K562 (cell line): ENCODE data around the gene NTRK3. TPM values are rescaled to one million over a fixed set of nuclear protein-coding genes. Genes with fewer than 3 reads are reported as not detected.

ENCODE experiments used
- ATAC-seq: fragments of 200-7000 bp; cut with Tn5 transposase; 3 replicates; pipeline ENCODE4 v1.9.1; 2020; ENCODE audit warnings: moderate library complexity
- BruUV-seq: library from RNA; stranded (reverse); fragments of 400-500 nt; replicated peaks from 2 replicates; lab custom pipeline; 2021; lab: Mats Ljungman, UMichigan
- CTCF ChIA-PET: fragments of 300-600 bp; formaldehyde crosslinking; extraction: SDS; loops from one replicate; lab custom pipeline; 2021; ENCODE audit warnings: low intra/inter-chr PET ratio; lab: Yijun Ruan, JAX
- POLR2A ChIA-PET: fragments of 300-600, 350-650 bp; sonication (Branson Sonifier 250); formaldehyde crosslinking; extraction: SDS; loops from one replicate; lab custom pipeline; 2021; ENCODE audit warnings: antibody characterized with exemption, inconsistent platforms; lab: Yijun Ruan, JAX
- DNase-seq, 4 experiments: peaks; one replicate each; pipeline versions ENCODE4 v3.0.0 to v3.0.0-alpha.2; 2011 to 2018; ENCODE audit warnings: low spot score in 3 of 4, mixed read lengths in 3 of 4; ENCODE audit errors: extremely low read depth in 1 of 4
- FAIRE-seq: peaks from 2 replicates; lab custom pipeline; 2011; peaks lifted over from hg19 to GRCh38; lab: Jason Lieb, UNC
- H2AFZ ChIP-seq: 2 replicates; pipeline ENCODE4 v1.6.0; 2011; ENCODE audit warnings: low read depth, low read length, control low read depth, inconsistent platforms
- H3K27ac ChIP-seq: fragments of 200-600 bp; 3 replicates; pipeline ENCODE4 v1.8.0; 2011; ENCODE audit warnings: low read depth, mild to moderate bottlenecking, control low read depth, inconsistent platforms, low read length, moderate library complexity, mixed read lengths; ENCODE audit errors: extremely low read depth
- H3K27me3 ChIP-seq, 2 experiments: fragments of 300-600 bp in 1 of 2; 2 replicates in 1 of 2; 3 replicates in 1 of 2; pipeline versions ENCODE4 v1.6.0 to v1.8.0; 2011; ENCODE audit warnings: inconsistent platforms in 2 of 2, low read length in 2 of 2, mild to moderate bottlenecking in 1 of 2, mixed read lengths in 1 of 2, moderate library complexity in 1 of 2; ENCODE audit not compliant: control insufficient read depth in 2 of 2, insufficient read depth in 2 of 2
- H3K36me3 ChIP-seq: fragments of 300-600 bp; 3 replicates; pipeline ENCODE4 v1.8.0; 2011; ENCODE audit warnings: mild to moderate bottlenecking, low read length, inconsistent platforms; ENCODE audit not compliant: control insufficient read depth, insufficient read depth
- H3K4me1 ChIP-seq, 2 experiments: fragments of 200-600 bp in 1 of 2; replicated peaks in 1 of 2; 2 replicates in 1 of 2; 3 replicates in 1 of 2; pipeline versions ENCODE4 v1.5.1 to v1.8.0; 2011; ENCODE audit warnings: inconsistent platforms in 2 of 2, low read length in 2 of 2, mild to moderate bottlenecking in 1 of 2, mixed read lengths in 1 of 2, moderate library complexity in 1 of 2; ENCODE audit not compliant: control insufficient read depth in 2 of 2, insufficient read depth in 2 of 2
- H3K4me2 ChIP-seq: 2 replicates; pipeline ENCODE4 v1.6.1; 2011; ENCODE audit warnings: low read length, control low read depth, inconsistent platforms, mixed read lengths; ENCODE audit not compliant: insufficient read depth
- H3K4me3 ChIP-seq: fragments of 200-600 bp; sonication (generic), shearing (Covaris generic); 2 replicates; pipeline ENCODE4 v1.5.1; 2016; ENCODE audit warnings: control low read depth, inconsistent platforms
- H3K79me2 ChIP-seq: fragments of 200-600 bp; 3 replicates; pipeline ENCODE4 v1.8.0; 2011; ENCODE audit warnings: low read length, inconsistent platforms; ENCODE audit not compliant: control insufficient read depth, insufficient read depth
- H3K9ac ChIP-seq, 2 experiments: 2 replicates each; pipeline versions ENCODE4 v1.6.0 to v1.6.1; 2011; ENCODE audit warnings: low read depth in 2 of 2, low read length in 2 of 2, control low read depth in 1 of 2, inconsistent platforms in 1 of 2, mild to moderate bottlenecking in 1 of 2, mixed read lengths in 1 of 2; ENCODE audit not compliant: insufficient read depth in 1 of 2
- H3K9me1 ChIP-seq: one replicate; pipeline ENCODE4 v1.6.0; 2011; ENCODE audit warnings: inconsistent platforms, mild to moderate bottlenecking, low read length, moderate library complexity; ENCODE audit not compliant: control insufficient read depth, insufficient read depth
- H3K9me3 ChIP-seq: replicated peaks from 2 replicates; pipeline ENCODE4 v1.5.1; 2011; ENCODE audit warnings: low read depth, low read length, inconsistent platforms; ENCODE audit not compliant: control insufficient read depth, insufficient read depth
- H4K20me1 ChIP-seq: replicated peaks from 2 replicates; pipeline ENCODE4 v1.6.1; 2011; ENCODE audit warnings: low read length, inconsistent platforms, mixed read lengths; ENCODE audit not compliant: control insufficient read depth, insufficient read depth
- ETV5 ChIP-seq: sonication (generic); formaldehyde crosslinking; IDR thresholded peaks from 2 replicates; pipeline ENCODE4 v1.4.0; 2020; ENCODE audit warnings: low read depth, mild to moderate bottlenecking, missing genetic modification reagents
- HDAC6 ChIP-seq: IDR thresholded peaks from 2 replicates; pipeline ENCODE4 v1.6.1; 2012; ENCODE audit warnings: low read depth, mild to moderate bottlenecking, control low read depth, inconsistent platforms, low read length, moderate library complexity
- HMBOX1 ChIP-seq: sonication (generic); IDR thresholded peaks from 2 replicates; pipeline ENCODE4 v1.6.1; 2016
- HNRNPH1 ChIP-seq: fragments of 200-400 bp; formaldehyde crosslinking; optimal IDR thresholded peaks from 2 replicates; pipeline ENCODE3; 2017; ENCODE audit warnings: low read depth, mild to moderate bottlenecking, low read length, moderate library complexity
- KDM1A ChIP-seq, 2 experiments: fragments of 450-650 bp; IDR thresholded peaks; 2 replicates each; pipeline ENCODE4 v1.6.1; 2016; ENCODE audit warnings: mild to moderate bottlenecking in 2 of 2
- KHSRP ChIP-seq: fragments of 450-650 bp; IDR thresholded peaks from 2 replicates; pipeline ENCODE4 v1.6.1; 2017
- KLF6 ChIP-seq: fragments of 250-450 bp; sonication (Bioruptor Pico); IDR thresholded peaks from 2 replicates; pipeline ENCODE4 v1.4.0; 2020; ENCODE audit warnings: mild to moderate bottlenecking, moderate library complexity, borderline replicate concordance
- NFIC ChIP-seq: fragments of 450-650 bp; IDR thresholded peaks from 2 replicates; pipeline ENCODE4 v1.6.1; 2017; ENCODE audit warnings: mild to moderate bottlenecking, inconsistent platforms
- NKRF ChIP-seq: fragments of 450-650 bp; IDR thresholded peaks from 2 replicates; pipeline ENCODE4 v1.6.1; 2016; ENCODE audit warnings: borderline replicate concordance
- NR3C1 ChIP-seq: sonication (generic); formaldehyde crosslinking; IDR thresholded peaks from 2 replicates; pipeline ENCODE4 v1.8.1; 2022; ENCODE audit warnings: missing genetic modification reagents
- XRCC5 ChIP-seq: fragments of 200-400 bp; formaldehyde crosslinking; IDR thresholded peaks from 2 replicates; pipeline ENCODE4 v1.6.1; 2017; ENCODE audit warnings: low read depth, mild to moderate bottlenecking, low read length
- YBX1 ChIP-seq: fragments of 450-650 bp; IDR thresholded peaks from 2 replicates; pipeline ENCODE4 v1.7.1; 2016; ENCODE audit warnings: mild to moderate bottlenecking
- ZNF134 ChIP-seq: fragments of 250-450 bp; sonication (Bioruptor Pico); conservative IDR thresholded peaks from 2 replicates; pipeline ENCODE4 v1.4.0; 2020
- ZNF232 ChIP-seq: sonication (generic); formaldehyde crosslinking; IDR thresholded peaks from 2 replicates; pipeline ENCODE4 v1.8.0; 2022; ENCODE audit warnings: mild to moderate bottlenecking, missing genetic modification reagents
- ZNF408 ChIP-seq: fragments of 250-450 bp; sonication (Bioruptor Pico); IDR thresholded peaks from 2 replicates; pipeline ENCODE4 v1.4.0; 2020; ENCODE audit warnings: low read depth, mild to moderate bottlenecking, moderate library complexity
- ZNF436 ChIP-seq: fragments of 250-450, 450-650 bp; sonication (Bioruptor Pico); formaldehyde crosslinking; IDR thresholded peaks from 2 replicates; pipeline ENCODE4 v1.7.0; 2020; ENCODE audit warnings: mild to moderate bottlenecking
- ZNF561 ChIP-seq: fragments of 450-650 bp; formaldehyde crosslinking; conservative IDR thresholded peaks from 2 replicates; pipeline ENCODE4 v1.4.0; 2020; ENCODE audit warnings: mild to moderate bottlenecking, moderate library complexity
- ZNF584 ChIP-seq: fragments of 200-800 bp; sonication (Bioruptor generic); IDR thresholded peaks from 2 replicates; pipeline ENCODE4 v1.6.1; 2016; ENCODE audit warnings: low read depth, mild to moderate bottlenecking, missing genetic modification characterization, missing compliant biosample characterization
- ZNF707 ChIP-seq: fragments of 250-450 bp; sonication (Bioruptor Pico); conservative IDR thresholded peaks from 2 replicates; pipeline ENCODE4 v1.8.0; 2022; ENCODE audit warnings: inconsistent platforms, mild to moderate bottlenecking, moderate library complexity
- WGBS: fragments of 100-300 bp; shearing (Covaris generic); methylation state at CpG from one replicate; pipeline ENCODE4 v1.1.6; 2016; ENCODE audit warnings: low coverage, mixed read lengths; ENCODE audit not compliant: insufficient coverage; ENCODE audit errors: missing lambda C conversion rate; 5-methylcytosine and 5-hydroxymethylcytosine counted together
- in situ Hi-C: fragments of 300-500 bp; cut with MboI; formaldehyde crosslinking; loops from 4 replicates; pipeline ENCODE4 v1.15.0; 2018; ENCODE audit warnings: inconsistent platforms, mixed read lengths
- intact Hi-C: fragments of 100-400 bp; cut with micrococcal nuclease; formaldehyde crosslinking; loops from 2 replicates; pipeline ENCODE4 v1.14.2; 2022
- polyA plus RNA-seq, 8 experiments: library from polyadenylated mRNA; depleted of rRNA in 4 of 8; stranded (reverse) in 5 of 8; unstranded in 3 of 8; fragments of >200 nt; fragmentation: Nextera tagmentation in 2 of 8; fragmentation: Illumina TruSeq in 1 of 8; extraction: Ambion mirVana in 2 of 8; extraction: Trizol in 1 of 8; gene quantifications; 2 replicates each; pipeline versions ENCODE4 v1.2.1 to v1.2.3, GENCODE V29; 2011 to 2014; ENCODE audit warnings: inconsistent platforms in 1 of 8, missing spikeins in 1 of 8
- total RNA-seq, 7 experiments: library from RNA; depleted of rRNA in 6 of 7; stranded (reverse); fragments of >200 nt in 6 of 7; fragmentation: Illumina TruSeq in 2 of 7; extraction: Trizol in 2 of 7; gene quantifications; 2 replicates each; pipeline versions ENCODE4 v1.2.1 to v1.2.3, GENCODE V29; 2011 to 2021; ENCODE audit warnings: low replicate concordance in 1 of 7

Gene NTRK3
- total and polyA plus RNA-seq, 9 of the 15 experiments (the other 6 are each of a cell fraction or from before 2014, with no cell fraction given): 0.11 to 0.13 TPM; not detected in 7

- Histone ChIP-seq H4K20me1 (no peaks in the 10 kb centered on the region), H3K79me2 (no peaks in the 10 kb centered on the region), H3K9me3 (no peaks in the 10 kb centered on the region), H3K9me1 (no peaks in the 10 kb centered on the region), H3K36me3 (no peaks in the 10 kb centered on the region), H3K4me2 (no peak overlapping the region), H3K27me3 (peaks cover 0 to 4% of the 10 kb centered on the region in 2 experiments; a peak in 3 of 5 replicates), H3K9ac (no peak overlapping the region), H2AFZ (no peak overlapping the region), H3K4me1 (no peaks in the 10 kb centered on the region), H3K4me3 (no peak overlapping the region), H3K27ac (no peak overlapping the region)
- WGBS: 3% methylated on average over 2 of the region's 2 CpGs
- intact Hi-C loops (no loop called here), in situ Hi-C loops (no loop called here)
- ChIA-PET POLR2A (no interaction called here), CTCF (no interaction called here)
- DNase-seq (no peak), ATAC-seq (no peak), FAIRE-seq (no peak)
- TF ChIP-seq KDM1A (IDR thresholded peaks at IDR 0.05) (no peak), XRCC5 (no peak), ZNF584 (CRISPR knock-in tag) (no peak), NKRF (no peak), ETV5 (CRISPR knock-in tag) (no peak), ZNF561 (CRISPR knock-in tag) (no peak), NR3C1 (CRISPR knock-in tag) (no peak), KHSRP (no peak), KLF6 (CRISPR knock-in tag) (no peak), ZNF408 (no peak), ZNF707 (CRISPR knock-in tag) (no peak), ZNF134 (no peak), HDAC6 (no peak), ZNF436 (CRISPR knock-in tag) (no peak), HMBOX1 (no peak), HNRNPH1 (no peak), ZNF232 (no peak), NFIC (no peak), YBX1 (no peak)
- no TSS peak for BruUV-seq
Measured at GRCh38 chr15:88022716-88023115, 233.8 kb downstream of the NTRK3 start.
